CD4-positive, alpha-beta T cell treated with Interleukin-4 for 4 hours (primary cell): ENCODE data around the gene ACTL6B.

ENCODE experiments used
- DNase-seq: peaks from one replicate; pipeline ENCODE4 v3.0.0-alpha.2; 2020

The ACTL6B gene

DNA sequence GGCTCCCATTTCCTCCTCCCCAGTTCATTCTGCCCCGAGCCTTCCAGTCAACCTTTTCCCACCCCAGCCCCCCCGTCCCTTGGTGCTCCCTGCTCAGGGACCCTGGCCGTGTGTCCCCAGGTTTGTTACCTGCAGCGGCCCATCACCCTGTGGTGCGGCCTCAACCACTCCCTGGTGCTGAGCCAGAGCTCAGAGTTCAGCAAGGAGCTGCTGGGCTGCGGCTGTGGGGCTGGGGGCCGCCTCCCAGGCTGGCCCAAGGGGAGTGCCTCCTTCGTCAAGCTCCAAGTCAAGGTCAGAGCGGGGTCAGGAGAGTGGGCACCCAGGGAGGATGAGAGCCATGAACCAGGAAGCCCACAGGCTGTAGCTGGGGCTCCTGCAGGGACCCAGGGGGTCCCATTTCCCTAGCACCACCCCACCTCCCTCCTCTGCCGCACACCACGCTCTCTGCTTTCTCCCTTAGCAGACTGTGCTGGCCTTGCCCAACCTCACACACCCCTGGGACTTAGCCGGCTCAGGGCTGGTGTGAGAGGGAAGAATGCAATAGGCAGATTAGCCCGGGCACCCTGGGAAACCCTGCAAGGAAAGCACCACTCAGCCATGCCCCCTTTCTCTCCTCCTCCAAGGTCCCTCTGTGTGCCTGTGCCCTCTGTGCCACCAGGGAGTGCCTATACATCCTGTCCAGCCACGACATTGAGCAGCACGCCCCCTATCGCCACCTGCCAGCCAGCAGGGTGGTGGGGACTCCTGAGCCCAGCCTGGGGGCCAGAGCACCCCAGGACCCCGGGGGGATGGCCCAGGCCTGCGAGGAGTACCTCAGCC is 56.1 kb downstream of the ACTL6B start:
- DNase-seq: no peak

DNA sequence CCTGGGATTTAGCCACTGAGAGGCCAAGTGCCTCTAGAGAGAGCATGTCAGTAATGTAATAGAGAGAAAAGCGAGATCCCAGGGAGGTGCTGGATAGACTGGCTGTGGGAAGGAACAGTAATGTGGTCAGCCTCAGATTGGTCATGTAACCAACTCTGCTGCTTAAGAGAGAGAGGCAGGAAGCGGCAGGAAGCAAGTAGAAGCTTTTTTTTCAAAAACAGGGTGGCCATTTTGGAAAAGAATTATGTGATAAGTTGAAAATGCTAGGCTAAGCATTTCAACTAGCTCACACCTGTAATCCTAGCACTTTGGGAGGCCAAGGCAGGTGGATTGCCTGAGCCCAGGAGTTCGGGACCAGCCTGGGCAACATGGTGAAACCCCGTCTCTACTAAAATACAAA is 57.8 kb downstream of the ACTL6B start:
- no peak for DNase-seq

DNA sequence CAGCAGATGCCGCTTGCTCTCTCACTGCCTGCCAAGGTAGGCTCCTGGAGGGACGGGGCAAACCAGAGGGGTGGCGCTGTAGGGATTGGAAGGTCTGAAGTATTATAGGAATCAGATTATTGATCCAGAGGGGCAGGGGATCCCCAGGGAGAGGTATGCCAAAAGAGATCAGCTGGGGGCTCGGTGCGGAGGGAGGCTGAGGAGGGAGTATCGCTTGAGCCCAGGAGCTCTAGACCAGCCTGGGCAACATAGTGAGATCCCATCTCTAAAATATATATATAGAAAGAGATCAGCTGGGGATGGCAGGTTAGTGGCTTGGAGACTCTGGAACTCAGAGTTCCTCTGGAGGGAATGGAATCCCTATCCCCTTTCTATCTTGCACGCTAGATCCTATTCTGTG is 61.1 kb downstream of the ACTL6B start:
- DNase-seq: no peak
